GM21619 (cell line): ENCODE results near the gene TFPI.
"Not testable (repeated sequence)": the region's sequence is repeated elsewhere in the genome, so short reads cannot be mapped to it uniquely, and the experiment has no call there.

Experiments
- ATAC-seq: cut with Tn5 transposase; IDR thresholded peaks from one replicate; pipeline ENCODE4 v1.9.1; 2021; ENCODE audit not compliant: unreplicated experiment

TFPI gene

DNA sequence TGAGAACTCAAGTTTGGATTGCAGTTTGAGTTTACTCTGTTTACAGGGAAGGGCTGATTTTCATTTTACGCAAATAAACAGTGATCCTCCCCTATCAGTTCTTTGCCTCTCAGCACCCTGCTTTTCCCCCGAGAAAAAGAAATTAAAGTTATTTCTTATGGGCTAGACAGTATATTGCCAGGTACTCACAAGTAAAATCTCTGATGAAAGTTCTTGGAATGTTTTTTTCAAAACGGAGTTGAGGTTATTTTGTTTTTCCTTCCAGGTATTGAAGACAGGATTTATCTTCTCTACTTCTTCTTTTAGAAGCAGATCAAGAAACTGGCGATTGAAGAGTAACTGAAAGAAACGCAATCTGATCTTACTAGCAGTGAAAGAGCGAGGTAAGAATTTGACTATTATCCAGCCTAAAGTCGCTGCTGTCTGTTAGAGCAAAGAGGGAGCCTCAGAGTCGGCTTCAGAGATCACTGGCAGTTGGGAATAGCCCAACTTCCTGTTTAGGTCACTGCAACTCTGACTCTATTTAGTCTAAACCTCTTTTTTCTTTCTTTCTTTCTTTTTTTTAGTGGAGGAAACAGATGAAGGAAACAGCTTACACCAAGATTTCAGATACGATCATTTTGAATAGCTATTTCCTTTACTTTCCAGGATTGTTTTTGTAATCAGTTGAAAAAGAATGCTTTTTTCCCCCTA lies at the start of gene TFPI:
Gene TFPI (minus strand): TSS at position 425 of the 693 bp plus-strand sequence. CDS start 50,667 bp downstream, outside the sequence.
- ATAC-seq, result no peak

GRCh38 chr2:187594801-187595200 lies 40.6 kb upstream of the TFPI start:
- ATAC-seq, result no peak

- no peak for ATAC-seq
Observed at GRCh38 chr2:187593697-187594096, 39.5 kb upstream of the TFPI start.

GRCh38 chr2:187593098-187593497 lies 38.9 kb upstream of the TFPI start:
- no peak for ATAC-seq

DNA sequence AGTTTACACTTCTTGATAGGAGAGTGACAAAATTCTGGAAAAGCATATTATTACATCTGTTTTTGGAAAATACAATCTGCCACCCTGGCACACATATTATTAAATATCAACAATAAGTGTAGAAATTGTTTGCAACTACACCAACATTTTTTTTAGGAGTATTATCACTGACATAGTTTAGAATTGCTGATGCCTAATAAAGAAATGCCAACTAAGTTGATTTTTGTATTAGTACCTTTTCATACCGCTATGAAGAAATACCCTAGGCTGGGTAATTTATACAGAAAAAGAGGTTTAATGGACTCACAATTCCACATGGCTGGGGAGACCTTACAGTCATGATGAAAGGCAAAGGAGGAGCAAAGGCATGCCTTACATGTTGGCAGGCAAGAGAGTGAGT lies 35.9 kb upstream of the TFPI start:
- no peak for ATAC-seq

GRCh38 chr2:187586011-187586641 lies 31.9 kb upstream of the TFPI start:
- ATAC-seq, result peak; percentile 85

DNA sequence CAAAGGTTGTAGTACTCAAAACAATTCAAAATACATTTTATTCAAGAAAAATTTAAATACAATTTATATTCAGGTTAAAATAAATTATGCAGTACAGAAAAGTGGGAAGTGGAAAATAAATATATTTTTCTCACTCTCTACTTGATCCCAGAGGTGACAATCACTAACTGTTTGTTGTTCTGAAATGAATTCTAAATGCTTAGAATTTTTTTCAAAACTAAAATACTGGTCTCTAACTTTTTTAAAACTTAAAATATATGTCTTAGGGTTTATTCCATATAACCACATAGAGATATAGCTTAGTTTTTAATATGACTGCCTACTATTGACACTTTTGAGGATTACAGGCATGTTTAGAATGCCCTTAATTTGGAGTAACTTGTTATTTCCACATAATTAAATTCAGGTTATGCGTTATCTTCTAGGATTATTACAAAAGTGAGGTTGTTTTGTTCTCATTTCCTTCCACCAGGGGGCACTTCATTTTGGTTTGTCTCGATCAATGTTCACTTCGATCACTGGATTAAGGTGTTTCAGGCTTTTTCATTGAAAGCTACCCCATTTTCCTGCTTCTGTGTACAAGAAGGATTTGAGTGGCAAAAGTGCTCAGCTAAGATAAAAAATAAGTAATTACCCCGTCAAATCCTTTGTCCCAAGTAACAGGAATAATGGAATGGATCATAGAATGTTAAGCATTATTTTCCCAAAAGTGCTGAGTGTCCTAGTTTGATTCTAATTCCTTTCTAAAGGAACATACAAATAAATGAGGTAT lies 27.1 kb upstream of the TFPI start:
- ATAC-seq, result no peak

GRCh38 chr2:187580462-187581124 lies 26.4 kb upstream of the TFPI start:
- ATAC-seq, result peak; percentile 61

DNA sequence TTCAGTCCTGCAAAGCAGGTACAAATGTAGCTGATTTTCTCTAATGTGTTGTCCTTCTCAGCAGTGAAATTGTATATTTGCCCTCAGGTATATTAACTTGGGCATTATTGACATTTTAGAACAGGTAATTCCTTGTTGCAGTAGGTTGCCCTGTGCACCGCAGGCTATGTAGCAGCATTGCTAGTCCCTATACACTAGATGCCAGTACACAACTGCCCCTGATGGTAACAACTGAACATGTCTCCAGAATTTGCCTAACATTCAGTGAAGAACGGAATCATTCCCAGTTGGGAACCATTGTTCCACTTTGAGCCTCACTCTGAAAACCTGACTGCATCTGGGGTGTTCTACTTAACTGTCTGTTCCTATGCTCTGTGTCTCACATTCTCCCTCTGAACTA lies 23.1 kb upstream of the TFPI start:
- no peak for ATAC-seq

DNA sequence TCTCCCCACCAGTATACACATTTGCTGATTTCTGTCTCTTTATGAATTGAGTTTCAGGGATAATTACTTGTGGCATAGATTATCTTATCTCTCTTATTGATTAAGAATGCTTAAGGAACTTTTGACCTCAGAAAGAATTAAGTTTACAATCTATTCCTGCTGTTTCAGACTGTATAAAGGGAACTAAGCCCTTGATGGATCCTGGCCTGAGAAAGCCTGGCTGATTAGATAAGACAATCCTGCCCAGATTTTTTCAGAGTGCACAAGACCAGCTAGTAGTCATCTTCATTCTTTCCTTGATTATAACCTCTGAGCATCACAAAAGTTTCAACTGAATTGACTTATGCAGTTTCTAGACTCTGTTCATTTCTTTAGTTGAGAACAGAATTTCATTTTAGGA lies 22.7 kb upstream of the TFPI start:
- no peak for ATAC-seq

DNA sequence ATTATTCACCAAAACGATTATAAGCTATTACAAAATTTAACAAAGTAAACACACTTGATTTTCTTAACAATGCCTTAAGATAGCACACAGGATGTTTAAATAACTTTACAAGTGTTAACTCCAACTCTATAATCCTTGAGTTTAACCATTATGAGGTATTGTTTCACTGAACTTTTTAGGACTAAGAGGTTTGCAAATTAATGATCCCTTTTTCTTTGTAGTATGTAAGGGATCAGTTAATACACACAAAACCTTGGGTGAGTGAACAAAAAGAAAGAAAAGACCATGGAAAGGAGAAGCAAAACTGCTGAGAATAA lies 21.5 kb upstream of the TFPI start:
- ATAC-seq, result no peak

DNA sequence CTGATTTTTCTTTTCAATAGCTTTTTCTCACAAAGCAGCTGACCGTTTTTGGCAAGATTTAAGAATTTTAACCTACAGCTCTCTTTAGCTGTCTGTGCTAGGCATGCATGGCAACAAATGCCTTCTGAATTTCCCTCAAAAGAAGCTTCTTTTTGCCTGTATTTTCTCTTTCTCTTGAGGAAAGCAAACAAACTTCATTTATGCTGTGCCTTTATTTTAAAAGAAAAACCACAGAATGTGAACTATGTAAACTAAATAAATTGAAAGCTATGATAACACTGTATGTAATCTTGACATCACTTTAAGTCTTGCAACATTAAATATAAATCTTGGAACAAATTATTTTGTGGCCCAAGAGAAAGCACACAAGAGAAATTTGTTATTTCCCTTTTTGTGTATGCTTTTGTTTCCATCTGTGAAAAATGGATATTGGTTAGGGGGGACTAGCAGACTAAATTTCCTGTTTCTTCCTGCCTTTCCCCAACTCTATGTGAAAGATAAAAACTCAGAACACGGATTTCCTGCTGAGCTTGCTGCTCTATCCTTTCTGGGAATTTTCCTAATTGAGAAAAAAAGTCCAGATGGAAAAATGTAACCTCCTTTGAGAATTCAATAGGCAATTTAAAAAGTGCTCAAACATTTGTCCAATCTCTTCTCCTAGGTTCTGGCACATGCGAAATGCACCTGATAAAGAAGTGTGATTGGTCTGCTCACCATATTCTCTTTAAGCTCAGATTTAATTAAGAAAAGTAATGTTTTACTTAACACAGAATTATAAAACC lies 20.9 kb upstream of the TFPI start:
- ATAC-seq, result no peak

- ATAC-seq, result no peak
Observed at GRCh38 chr2:187573722-187574121, 19.5 kb upstream of the TFPI start.

- not testable (repeated sequence) for ATAC-seq
Observed at GRCh38 chr2:187571996-187572395, 17.8 kb upstream of the TFPI start.

- ATAC-seq, result no peak
Observed at GRCh38 chr2:187569571-187569970, 15.3 kb upstream of the TFPI start.

- no peak for ATAC-seq
Observed at GRCh38 chr2:187569042-187569441, 14.8 kb upstream of the TFPI start.

- ATAC-seq, result no peak
Observed at GRCh38 chr2:187567126-187567525, 12.9 kb upstream of the TFPI start.

DNA sequence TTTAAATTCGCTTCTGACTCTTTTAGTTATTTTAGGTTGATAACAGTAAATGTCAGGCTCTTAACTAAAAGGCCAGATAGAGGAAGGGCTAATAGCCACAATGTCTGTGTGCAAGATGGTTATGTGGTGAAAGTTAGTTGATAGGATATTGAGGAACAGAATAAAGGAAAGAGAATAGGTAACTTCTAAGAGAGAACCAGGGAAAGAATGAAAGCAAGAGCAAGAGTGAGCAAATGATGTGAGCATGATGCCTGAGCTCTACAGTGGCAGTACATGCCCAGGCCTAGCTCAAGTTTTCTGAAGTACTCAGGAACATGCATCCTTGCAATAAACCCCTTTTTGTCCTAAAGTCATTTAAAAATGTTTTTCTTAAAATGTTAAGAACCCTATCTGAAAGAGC lies 12.5 kb upstream of the TFPI start:
- ATAC-seq, result no peak

DNA sequence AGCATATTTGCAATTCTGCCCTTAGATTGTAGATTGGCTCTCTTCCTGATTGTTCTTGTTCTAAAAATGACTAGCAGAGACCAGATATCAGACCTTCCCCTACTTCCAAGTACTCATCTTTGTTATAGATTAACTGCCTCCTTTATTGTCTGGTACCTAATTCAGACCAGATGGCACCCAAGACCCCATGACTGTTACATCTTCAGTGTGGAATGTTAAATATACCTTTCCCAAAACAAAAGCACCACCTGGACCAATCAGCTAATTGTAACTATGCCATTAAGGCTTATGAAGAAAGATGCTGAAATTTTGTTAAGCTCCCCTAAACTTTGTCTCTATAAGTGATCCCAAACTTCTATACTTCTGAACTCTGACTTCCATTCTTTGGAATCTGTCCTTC lies 12.0 kb upstream of the TFPI start:
- ATAC-seq, result no peak

GRCh38 chr2:187565618-187566017 lies 11.4 kb upstream of the TFPI start:
- not testable (repeated sequence) for ATAC-seq

DNA sequence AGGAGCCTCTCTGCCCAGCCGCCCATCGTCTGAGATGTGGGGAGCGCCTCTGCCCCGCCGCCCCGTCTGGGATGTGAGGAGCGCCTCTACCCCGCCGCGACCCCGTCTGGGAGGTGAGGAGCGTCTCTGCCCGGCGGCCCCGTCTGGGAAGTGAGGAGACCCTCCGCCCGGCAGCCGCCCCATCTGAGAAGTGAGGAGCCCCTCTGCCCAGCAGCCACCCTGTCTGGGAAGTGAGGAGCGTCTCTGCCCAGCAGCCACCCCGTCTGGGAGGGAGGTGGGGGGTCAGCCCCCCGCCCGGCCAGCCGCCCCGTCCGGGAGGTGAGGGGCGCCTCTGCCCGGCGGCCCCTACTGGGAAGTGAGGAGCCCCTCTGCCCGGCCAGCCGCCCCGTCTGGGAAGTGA lies 2.3 kb upstream of the TFPI start:
- not testable (repeated sequence) for ATAC-seq
